ENCODE results near the gene NDUFA11. TPM values are rescaled to one million over a fixed set of nuclear protein-coding genes. Genes with fewer than 3 reads are reported as not detected.

NDUFA11 gene
- 163 TPM for polyA plus RNA-seq (2012; ENCODE audit: missing spikeins)

GRCh38 chr19:5903624-5904351 is at the start of gene NDUFA11:
Gene NDUFA11 (minus strand): TSS chr19:5903790. CDS start chr19:5903708, 82 bp downstream.
- peak; percentile 59; the same call in 1 of the 2 replicates for TF ChIP-seq TAF1 (IDR thresholded peaks at IDR 0.05; ENCODE audit: borderline replicate concordance, low read depth, low read length)
- TF ChIP-seq POLR2AphosphoS5 (IDR thresholded peaks at IDR 0.05; ENCODE audit: low read depth, low read length): peak; percentile 73; the same call in 1 of the 2 replicates
- TF ChIP-seq POLR2A (IDR thresholded peaks at IDR 0.05; ENCODE audit: low read depth, low read length): peak; percentile 84
- DNase-seq (ENCODE audit: insufficient read length) (peak; percentile 96), FAIRE-seq (peak; percentile 100)

DNA sequence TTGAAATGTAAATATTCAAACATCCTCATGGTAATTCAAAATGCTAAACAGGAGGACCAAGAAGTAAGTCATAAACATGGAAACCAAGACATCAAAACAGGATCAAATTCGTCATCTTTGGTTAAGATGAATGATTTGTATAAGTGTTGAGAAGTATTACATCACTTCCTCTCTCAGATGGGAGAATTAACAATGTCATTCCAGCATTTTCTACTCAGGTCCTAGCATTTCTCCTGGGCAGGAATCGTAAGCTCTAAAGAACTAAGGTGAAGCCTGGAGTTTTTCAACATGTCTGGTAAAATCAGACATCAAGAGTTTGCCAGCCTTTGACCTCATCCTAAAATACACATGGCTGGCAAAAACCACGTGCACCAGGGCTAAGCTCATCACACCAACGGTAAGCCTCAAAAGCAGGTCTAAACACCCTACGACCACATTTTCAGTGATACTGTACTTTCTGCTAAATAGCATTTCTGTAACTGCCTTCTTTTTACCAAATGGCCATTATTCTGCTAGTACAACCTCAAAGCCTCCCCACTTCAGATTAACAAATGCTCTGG is 49.5 kb upstream of the NDUFA11 start:
- DNase-seq (ENCODE audit: insufficient read length) (no peak), FAIRE-seq (no peak)
- no peak for TF ChIP-seq POLR2AphosphoS5 (IDR thresholded peaks at IDR 0.05; ENCODE audit: low read depth, low read length)
- TF ChIP-seq TAF1 (IDR thresholded peaks at IDR 0.05; ENCODE audit: borderline replicate concordance, low read depth, low read length): no peak
- no peak for TF ChIP-seq POLR2A (IDR thresholded peaks at IDR 0.05; ENCODE audit: low read depth, low read length)

GRCh38 chr19:5952193-5953029 is 48.8 kb upstream of the NDUFA11 start:
- TF ChIP-seq POLR2AphosphoS5 (IDR thresholded peaks at IDR 0.05; ENCODE audit: low read depth, low read length): no peak
- no peak for TF ChIP-seq TAF1 (IDR thresholded peaks at IDR 0.05; ENCODE audit: borderline replicate concordance, low read depth, low read length)
- TF ChIP-seq POLR2A (IDR thresholded peaks at IDR 0.05; ENCODE audit: low read depth, low read length): no peak
- FAIRE-seq: no peak
- no peak for DNase-seq (ENCODE audit: insufficient read length)

GRCh38 chr19:5951338-5951861 is 47.8 kb upstream of the NDUFA11 start:
- TF ChIP-seq TAF1 (IDR thresholded peaks at IDR 0.05; ENCODE audit: borderline replicate concordance, low read depth, low read length): no peak
- no peak for TF ChIP-seq POLR2AphosphoS5 (IDR thresholded peaks at IDR 0.05; ENCODE audit: low read depth, low read length)
- no peak for TF ChIP-seq POLR2A (IDR thresholded peaks at IDR 0.05; ENCODE audit: low read depth, low read length)
- no peak for FAIRE-seq
- DNase-seq (ENCODE audit: insufficient read length): no peak

DNA sequence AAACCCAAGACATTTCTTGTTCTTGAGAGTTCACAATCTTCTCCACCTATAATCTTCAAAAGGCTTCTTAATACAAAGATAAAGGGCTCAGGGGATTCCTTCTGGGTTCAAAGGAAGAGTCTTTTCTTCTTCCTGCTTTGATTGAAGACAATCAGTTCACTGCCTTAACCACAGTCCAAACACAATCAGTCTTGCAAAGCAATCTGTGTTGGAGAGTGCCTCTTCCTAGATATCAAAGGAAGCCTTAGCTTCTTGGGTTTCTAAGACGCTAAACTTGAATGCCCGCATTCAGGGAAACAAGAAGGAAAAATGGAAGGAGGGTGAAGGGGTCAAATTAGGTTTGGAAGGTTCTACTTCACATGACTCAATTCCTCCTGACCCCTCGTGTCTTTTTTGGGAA is 47.2 kb upstream of the NDUFA11 start:
- FAIRE-seq (no peak), DNase-seq (ENCODE audit: insufficient read length) (no peak)
- TF ChIP-seq POLR2A (IDR thresholded peaks at IDR 0.05; ENCODE audit: low read depth, low read length) (no peak), POLR2AphosphoS5 (IDR thresholded peaks at IDR 0.05; ENCODE audit: low read depth, low read length) (no peak), TAF1 (IDR thresholded peaks at IDR 0.05; ENCODE audit: borderline replicate concordance, low read depth, low read length) (no peak)

GRCh38 chr19:5949792-5950305 is 46.3 kb upstream of the NDUFA11 start:
- DNase-seq (ENCODE audit: insufficient read length) (no peak), FAIRE-seq (no peak)
- TF ChIP-seq TAF1 (IDR thresholded peaks at IDR 0.05; ENCODE audit: borderline replicate concordance, low read depth, low read length) (no peak), POLR2AphosphoS5 (IDR thresholded peaks at IDR 0.05; ENCODE audit: low read depth, low read length) (no peak), POLR2A (IDR thresholded peaks at IDR 0.05; ENCODE audit: low read depth, low read length) (no peak)

- no peak for DNase-seq (ENCODE audit: insufficient read length)
- TF ChIP-seq POLR2AphosphoS5 (IDR thresholded peaks at IDR 0.05; ENCODE audit: low read depth, low read length): no peak
- TF ChIP-seq TAF1 (IDR thresholded peaks at IDR 0.05; ENCODE audit: borderline replicate concordance, low read depth, low read length): no peak
- TF ChIP-seq POLR2A (IDR thresholded peaks at IDR 0.05; ENCODE audit: low read depth, low read length): no peak
- FAIRE-seq: no peak
These were observed 45.4 kb upstream of the NDUFA11 start for GRCh38 chr19:5948752-5949564.

DNA sequence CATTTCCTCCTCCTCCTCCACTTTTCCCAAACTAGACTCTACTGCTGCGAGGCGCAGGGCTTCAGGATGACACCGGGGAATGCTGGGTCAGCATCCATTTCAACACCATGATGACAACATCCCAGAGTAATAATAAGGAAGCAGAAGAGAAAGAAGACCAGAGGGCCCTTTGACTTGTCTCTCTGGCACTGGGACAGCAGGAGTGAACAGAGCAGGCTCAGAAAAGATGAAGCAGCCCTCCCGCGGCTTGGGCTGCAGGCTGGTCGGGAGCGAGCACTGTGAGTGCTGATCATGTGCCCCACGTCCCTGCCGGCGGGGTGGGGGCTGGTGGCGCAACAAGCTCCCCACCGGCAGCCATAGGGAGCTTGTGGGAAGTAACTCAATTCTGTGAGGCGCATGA is 43.8 kb upstream of the NDUFA11 start:
- no peak for TF ChIP-seq TAF1 (IDR thresholded peaks at IDR 0.05; ENCODE audit: borderline replicate concordance, low read depth, low read length)
- no peak for TF ChIP-seq POLR2AphosphoS5 (IDR thresholded peaks at IDR 0.05; ENCODE audit: low read depth, low read length)
- no peak for TF ChIP-seq POLR2A (IDR thresholded peaks at IDR 0.05; ENCODE audit: low read depth, low read length)
- DNase-seq (ENCODE audit: insufficient read length) (no peak), FAIRE-seq (no peak)

DNA sequence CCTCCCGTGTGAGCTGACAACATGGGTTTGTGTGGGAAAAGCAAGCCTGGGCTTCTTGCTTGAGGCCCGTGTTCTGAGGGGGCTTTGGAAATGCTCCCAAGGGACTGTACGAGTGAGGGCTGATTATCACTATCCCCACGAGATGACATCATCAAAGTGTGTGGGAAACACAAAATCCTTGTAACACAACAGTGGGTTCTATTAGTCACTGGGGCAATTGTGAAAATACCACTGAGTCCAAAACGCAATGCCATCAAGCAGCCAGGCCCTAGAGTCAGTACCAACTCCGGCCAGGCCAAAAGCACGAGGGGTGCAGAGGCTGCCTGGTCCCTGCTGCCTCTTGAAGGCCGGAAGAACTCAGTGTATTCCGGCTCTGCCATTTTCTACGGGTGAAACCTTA is 40.0 kb upstream of the NDUFA11 start:
- no peak for DNase-seq (ENCODE audit: insufficient read length)
- FAIRE-seq: no peak
- no peak for TF ChIP-seq TAF1 (IDR thresholded peaks at IDR 0.05; ENCODE audit: borderline replicate concordance, low read depth, low read length)
- TF ChIP-seq POLR2AphosphoS5 (IDR thresholded peaks at IDR 0.05; ENCODE audit: low read depth, low read length): no peak
- TF ChIP-seq POLR2A (IDR thresholded peaks at IDR 0.05; ENCODE audit: low read depth, low read length): no peak

DNA sequence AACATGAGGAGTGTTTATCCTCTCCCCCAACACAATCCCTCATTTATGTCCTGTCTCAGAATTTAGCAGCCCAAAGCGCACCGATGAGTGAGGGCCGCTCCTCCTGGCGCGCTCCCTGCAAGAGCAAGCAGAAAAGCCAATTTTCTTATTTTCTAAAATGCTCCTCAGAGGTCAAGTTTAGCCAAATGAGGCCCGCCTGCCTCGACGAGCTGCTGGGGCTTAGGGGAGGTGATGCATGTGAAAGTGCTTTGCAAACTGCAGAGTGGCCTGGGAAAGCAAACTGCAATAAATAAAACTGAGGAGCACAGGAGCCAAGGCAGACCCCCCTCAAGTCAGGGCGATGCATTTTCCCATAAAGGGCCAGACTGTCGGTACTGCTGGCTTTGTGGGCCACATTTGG is 39.5 kb upstream of the NDUFA11 start:
- TF ChIP-seq POLR2AphosphoS5 (IDR thresholded peaks at IDR 0.05; ENCODE audit: low read depth, low read length) (no peak), POLR2A (IDR thresholded peaks at IDR 0.05; ENCODE audit: low read depth, low read length) (no peak), TAF1 (IDR thresholded peaks at IDR 0.05; ENCODE audit: borderline replicate concordance, low read depth, low read length) (no peak)
- FAIRE-seq: no peak

More for the DNA sequence above, 39.5 kb upstream of the NDUFA11 start:
- no peak for DNase-seq (ENCODE audit: insufficient read length)

All from GM12892 (cell line).